ENCODE data around the gene SSBP3.

Gene SSBP3

GRCh38 chr1:54283635-54284385 lies 122.4 kb downstream of the SSBP3 start:
- Histone ChIP-seq H3K36me3 (ENCODE audit: control insufficient read depth in 2 of 2, insufficient read depth in 2 of 2, low read length in 2 of 2) (peaks cover 5% of the 10 kb centered on the region in 2 donors), H3K27ac (ENCODE audit: low read depth in 2 of 2, low read length in 2 of 2) (no peak overlapping the region), H3K9me3 (ENCODE audit: control insufficient read depth in 2 of 2, low read length in 2 of 2) (no peaks in the 10 kb centered on the region), H3K27me3 (ENCODE audit: control insufficient read depth in 2 of 2, insufficient read depth in 2 of 2, low read length in 2 of 2) (no peaks in the 10 kb centered on the region), H3K4me3 (ENCODE audit: low read length in 2 of 2) (no peak overlapping the region), H3K9ac (ENCODE audit: low read depth in 1 of 2, low read length in 2 of 2) (no peak overlapping the region), H3K4me1 (ENCODE audit: control insufficient read depth in 2 of 2, insufficient read depth in 2 of 2, low read length in 2 of 2) (peaks cover 25 to 30% of the 10 kb centered on the region in 2 donors)

- H3K9me3 ChIP-seq (ENCODE audit: control insufficient read depth in 2 of 2, low read length in 2 of 2) = no peaks in the 10 kb centered on the region
- H3K4me1 ChIP-seq (ENCODE audit: control insufficient read depth in 2 of 2, insufficient read depth in 2 of 2, low read length in 2 of 2) = peaks cover 29 to 36% of the 10 kb centered on the region in 2 donors
- H3K27ac ChIP-seq (ENCODE audit: low read depth in 2 of 2, low read length in 2 of 2) = no peak overlapping the region
- peaks cover 5% of the 10 kb centered on the region in 2 donors for H3K36me3 ChIP-seq (ENCODE audit: control insufficient read depth in 2 of 2, insufficient read depth in 2 of 2, low read length in 2 of 2)
- H3K9ac ChIP-seq (ENCODE audit: low read depth in 1 of 2, low read length in 2 of 2) = no peak overlapping the region
- no peak overlapping the region for H3K4me3 ChIP-seq (ENCODE audit: low read length in 2 of 2)
- no peaks in the 10 kb centered on the region for H3K27me3 ChIP-seq (ENCODE audit: control insufficient read depth in 2 of 2, insufficient read depth in 2 of 2, low read length in 2 of 2)
Measured at GRCh38 chr1:54282101-54282847, 123.9 kb downstream of the SSBP3 start.

GRCh38 chr1:54280651-54281050 lies 125.5 kb downstream of the SSBP3 start:
- Histone ChIP-seq H3K4me3 (ENCODE audit: low read length in 2 of 2) (no peak overlapping the region), H3K4me1 (ENCODE audit: control insufficient read depth in 2 of 2, insufficient read depth in 2 of 2, low read length in 2 of 2) (peaks cover 29 to 37% of the 10 kb centered on the region in 2 donors), H3K36me3 (ENCODE audit: control insufficient read depth in 2 of 2, insufficient read depth in 2 of 2, low read length in 2 of 2) (peaks cover 5% of the 10 kb centered on the region in 2 donors), H3K27me3 (ENCODE audit: control insufficient read depth in 2 of 2, insufficient read depth in 2 of 2, low read length in 2 of 2) (no peaks in the 10 kb centered on the region), H3K9ac (ENCODE audit: low read depth in 1 of 2, low read length in 2 of 2) (no peak overlapping the region), H3K27ac (ENCODE audit: low read depth in 2 of 2, low read length in 2 of 2) (peak overlapping the region in 1 of 2 donors; percentile 12), H3K9me3 (ENCODE audit: control insufficient read depth in 2 of 2, low read length in 2 of 2) (no peaks in the 10 kb centered on the region)

GRCh38 chr1:54279457-54279856 lies 126.7 kb downstream of the SSBP3 start:
- Histone ChIP-seq H3K9ac (ENCODE audit: low read depth in 1 of 2, low read length in 2 of 2) (no peak overlapping the region), H3K36me3 (ENCODE audit: control insufficient read depth in 2 of 2, insufficient read depth in 2 of 2, low read length in 2 of 2) (peaks cover 5% of the 10 kb centered on the region in 2 donors), H3K27me3 (ENCODE audit: control insufficient read depth in 2 of 2, insufficient read depth in 2 of 2, low read length in 2 of 2) (no peaks in the 10 kb centered on the region), H3K27ac (ENCODE audit: low read depth in 2 of 2, low read length in 2 of 2) (peak overlapping the region; percentile 87 to 89), H3K4me1 (ENCODE audit: control insufficient read depth in 2 of 2, insufficient read depth in 2 of 2, low read length in 2 of 2) (peaks cover 39 to 47% of the 10 kb centered on the region in 2 donors), H3K4me3 (ENCODE audit: low read length in 2 of 2) (no peak overlapping the region), H3K9me3 (ENCODE audit: control insufficient read depth in 2 of 2, low read length in 2 of 2) (no peaks in the 10 kb centered on the region)

- Histone ChIP-seq H3K4me3 (ENCODE audit: low read length in 2 of 2) (no peak overlapping the region), H3K9ac (ENCODE audit: low read depth in 1 of 2, low read length in 2 of 2) (peak overlapping the region in 1 of 2 donors; percentile 45), H3K4me1 (ENCODE audit: control insufficient read depth in 2 of 2, insufficient read depth in 2 of 2, low read length in 2 of 2) (peaks cover 43 to 50% of the 10 kb centered on the region in 2 donors), H3K27me3 (ENCODE audit: control insufficient read depth in 2 of 2, insufficient read depth in 2 of 2, low read length in 2 of 2) (no peaks in the 10 kb centered on the region), H3K36me3 (ENCODE audit: control insufficient read depth in 2 of 2, insufficient read depth in 2 of 2, low read length in 2 of 2) (peaks cover 5% of the 10 kb centered on the region in 2 donors), H3K27ac (ENCODE audit: low read depth in 2 of 2, low read length in 2 of 2) (peak overlapping the region; percentile 87 to 89), H3K9me3 (ENCODE audit: control insufficient read depth in 2 of 2, low read length in 2 of 2) (no peaks in the 10 kb centered on the region)
Measured at GRCh38 chr1:54278941-54279422, 127.2 kb downstream of the SSBP3 start.

GRCh38 chr1:54277451-54278341 lies 128.5 kb downstream of the SSBP3 start:
- no peaks in the 10 kb centered on the region for H3K27me3 ChIP-seq (ENCODE audit: control insufficient read depth in 2 of 2, insufficient read depth in 2 of 2, low read length in 2 of 2)
- peak overlapping the region in 1 of 2 donors; percentile 54 for H3K4me3 ChIP-seq (ENCODE audit: low read length in 2 of 2)
- peak overlapping the region; percentile 55 to 56 for H3K9ac ChIP-seq (ENCODE audit: low read depth in 1 of 2, low read length in 2 of 2)
- H3K4me1 ChIP-seq (ENCODE audit: control insufficient read depth in 2 of 2, insufficient read depth in 2 of 2, low read length in 2 of 2) = peaks cover 45 to 54% of the 10 kb centered on the region in 2 donors
- H3K9me3 ChIP-seq (ENCODE audit: control insufficient read depth in 2 of 2, low read length in 2 of 2) = no peaks in the 10 kb centered on the region
- peaks cover 5% of the 10 kb centered on the region in 2 donors for H3K36me3 ChIP-seq (ENCODE audit: control insufficient read depth in 2 of 2, insufficient read depth in 2 of 2, low read length in 2 of 2)
- H3K27ac ChIP-seq (ENCODE audit: low read depth in 2 of 2, low read length in 2 of 2) = peak overlapping the region; percentile 87 to 89

GRCh38 chr1:54276617-54277450 lies 129.4 kb downstream of the SSBP3 start:
- Histone ChIP-seq H3K4me3 (ENCODE audit: low read length in 2 of 2) (peak overlapping the region; percentile 28 to 54), H3K9ac (ENCODE audit: low read depth in 1 of 2, low read length in 2 of 2) (peak overlapping the region; percentile 32 to 38), H3K4me1 (ENCODE audit: control insufficient read depth in 2 of 2, insufficient read depth in 2 of 2, low read length in 2 of 2) (peaks cover 48 to 50% of the 10 kb centered on the region in 2 donors), H3K36me3 (ENCODE audit: control insufficient read depth in 2 of 2, insufficient read depth in 2 of 2, low read length in 2 of 2) (peaks cover 5% of the 10 kb centered on the region in 2 donors), H3K27me3 (ENCODE audit: control insufficient read depth in 2 of 2, insufficient read depth in 2 of 2, low read length in 2 of 2) (no peaks in the 10 kb centered on the region), H3K9me3 (ENCODE audit: control insufficient read depth in 2 of 2, low read length in 2 of 2) (no peaks in the 10 kb centered on the region), H3K27ac (ENCODE audit: low read depth in 2 of 2, low read length in 2 of 2) (peak overlapping the region; percentile 87 to 89)

GRCh38 chr1:54275349-54275748 lies 130.8 kb downstream of the SSBP3 start:
- H3K27me3 ChIP-seq (ENCODE audit: control insufficient read depth in 2 of 2, insufficient read depth in 2 of 2, low read length in 2 of 2) = no peaks in the 10 kb centered on the region
- no peak overlapping the region for H3K4me3 ChIP-seq (ENCODE audit: low read length in 2 of 2)
- peaks cover 48 to 50% of the 10 kb centered on the region in 2 donors for H3K4me1 ChIP-seq (ENCODE audit: control insufficient read depth in 2 of 2, insufficient read depth in 2 of 2, low read length in 2 of 2)
- H3K9ac ChIP-seq (ENCODE audit: low read depth in 1 of 2, low read length in 2 of 2) = peak overlapping the region; percentile 32 to 37
- peaks cover 0 to 3% of the 10 kb centered on the region in 2 donors for H3K36me3 ChIP-seq (ENCODE audit: control insufficient read depth in 2 of 2, insufficient read depth in 2 of 2, low read length in 2 of 2)
- peak overlapping the region; percentile 75 to 77 for H3K27ac ChIP-seq (ENCODE audit: low read depth in 2 of 2, low read length in 2 of 2)
- H3K9me3 ChIP-seq (ENCODE audit: control insufficient read depth in 2 of 2, low read length in 2 of 2) = no peaks in the 10 kb centered on the region

- peak overlapping the region; percentile 75 to 77 for H3K27ac ChIP-seq (ENCODE audit: low read depth in 2 of 2, low read length in 2 of 2)
- H3K36me3 ChIP-seq (ENCODE audit: control insufficient read depth in 2 of 2, insufficient read depth in 2 of 2, low read length in 2 of 2) = peaks cover 0 to 3% of the 10 kb centered on the region in 2 donors
- H3K4me3 ChIP-seq (ENCODE audit: low read length in 2 of 2) = no peak overlapping the region
- no peaks in the 10 kb centered on the region for H3K27me3 ChIP-seq (ENCODE audit: control insufficient read depth in 2 of 2, insufficient read depth in 2 of 2, low read length in 2 of 2)
- H3K9ac ChIP-seq (ENCODE audit: low read depth in 1 of 2, low read length in 2 of 2) = peak overlapping the region; percentile 32 to 37
- H3K9me3 ChIP-seq (ENCODE audit: control insufficient read depth in 2 of 2, low read length in 2 of 2) = no peaks in the 10 kb centered on the region
- peaks cover 48 to 50% of the 10 kb centered on the region in 2 donors for H3K4me1 ChIP-seq (ENCODE audit: control insufficient read depth in 2 of 2, insufficient read depth in 2 of 2, low read length in 2 of 2)
Measured at GRCh38 chr1:54274881-54275280, 131.3 kb downstream of the SSBP3 start.
